Effector memory CD4-positive, alpha-beta T cell (primary cell): ENCODE data around the gene STK31.
"Not testable (repeated sequence)": the region's sequence is repeated elsewhere in the genome, so short reads cannot be mapped to it uniquely, and the experiment has no call there.

Experiments
- DNase-seq, 3 donors: peaks; one replicate each; pipeline ENCODE4 v3.0.0-alpha.2; 2020
- H3K27ac ChIP-seq: 2 replicates; pipeline ENCODE4 v1.7.0; 2013; ENCODE audit warnings: mild to moderate bottlenecking, low read length, moderate library complexity; ENCODE audit not compliant: insufficient read depth, poor library complexity, severe bottlenecking
- H3K27me3 ChIP-seq: replicated peaks from 2 replicates; pipeline ENCODE4 v1.7.0; 2013; ENCODE audit warnings: mild to moderate bottlenecking, low read length; ENCODE audit not compliant: insufficient read depth, control insufficient read depth, poor library complexity, severe bottlenecking
- H3K36me3 ChIP-seq: 2 replicates; pipeline ENCODE4 v1.7.0; 2013; ENCODE audit warnings: mild to moderate bottlenecking, low read length, moderate library complexity; ENCODE audit not compliant: control insufficient read depth, insufficient read depth
- H3K4me1 ChIP-seq: 2 replicates; pipeline ENCODE4 v1.7.0; 2013; ENCODE audit warnings: low read length, mild to moderate bottlenecking; ENCODE audit not compliant: control insufficient read depth, insufficient read depth, poor library complexity, severe bottlenecking
- H3K4me3 ChIP-seq: 2 replicates; pipeline ENCODE4 v1.7.0; 2013; ENCODE audit warnings: low read length, low read depth, mild to moderate bottlenecking; ENCODE audit not compliant: insufficient read depth, poor library complexity, severe bottlenecking
- H3K9me3 ChIP-seq: 2 replicates; pipeline ENCODE4 v1.7.0; 2013; ENCODE audit warnings: mild to moderate bottlenecking, low read length, moderate library complexity; ENCODE audit not compliant: control insufficient read depth

The STK31 gene

GRCh38 chr7:23713285-23714149 is 3.5 kb downstream of the STK31 start:
- H3K4me1 ChIP-seq: no peaks in the 10 kb centered on the region
- H3K9me3 ChIP-seq: no peaks in the 10 kb centered on the region
- no peak overlapping the region for H3K4me3 ChIP-seq
- no peaks in the 10 kb centered on the region for H3K36me3 ChIP-seq
- no peak for DNase-seq
- H3K27ac ChIP-seq: no peak overlapping the region
- no peaks in the 10 kb centered on the region for H3K27me3 ChIP-seq

- no peaks in the 10 kb centered on the region for H3K4me1 ChIP-seq
- H3K9me3 ChIP-seq: no peaks in the 10 kb centered on the region
- H3K36me3 ChIP-seq: no peaks in the 10 kb centered on the region
- H3K4me3 ChIP-seq: no peak overlapping the region
- no peak overlapping the region for H3K27ac ChIP-seq
- no peak for DNase-seq
- H3K27me3 ChIP-seq: no peaks in the 10 kb centered on the region
Measured at GRCh38 chr7:23714150-23714464, 4.1 kb downstream of the STK31 start.

GRCh38 chr7:23714579-23714978 is 4.6 kb downstream of the STK31 start:
- Histone ChIP-seq H3K27ac (no peak overlapping the region), H3K4me1 (no peaks in the 10 kb centered on the region), H3K36me3 (no peaks in the 10 kb centered on the region)

GRCh38 chr7:23715099-23715498 is 5.1 kb downstream of the STK31 start:
- Histone ChIP-seq H3K4me1 (no peaks in the 10 kb centered on the region), H3K9me3 (no peaks in the 10 kb centered on the region), H3K27ac (no peak overlapping the region), H3K27me3 (no peaks in the 10 kb centered on the region), H3K36me3 (no peaks in the 10 kb centered on the region), H3K4me3 (no peak overlapping the region)
- no peak for DNase-seq

More at GRCh38 chr7:23714579-23714978, 4.6 kb downstream of the STK31 start:
- no peak overlapping the region for H3K4me3 ChIP-seq
- no peaks in the 10 kb centered on the region for H3K27me3 ChIP-seq
- DNase-seq: no peak
- H3K9me3 ChIP-seq: no peaks in the 10 kb centered on the region

- DNase-seq: no peak
- Histone ChIP-seq H3K4me3 (no peak overlapping the region), H3K27ac (no peak overlapping the region), H3K36me3 (no peaks in the 10 kb centered on the region), H3K27me3 (no peaks in the 10 kb centered on the region), H3K9me3 (no peaks in the 10 kb centered on the region), H3K4me1 (no peaks in the 10 kb centered on the region)
Measured at GRCh38 chr7:23717788-23718187, 7.8 kb downstream of the STK31 start.

- Histone ChIP-seq H3K9me3 (no peaks in the 10 kb centered on the region), H3K4me3 (no peak overlapping the region), H3K27ac (no peak overlapping the region), H3K36me3 (no peaks in the 10 kb centered on the region), H3K27me3 (no peaks in the 10 kb centered on the region), H3K4me1 (no peaks in the 10 kb centered on the region)
- no peak for DNase-seq
Measured at GRCh38 chr7:23721456-23721855, 11.4 kb downstream of the STK31 start.

- H3K9me3 ChIP-seq, H3K27me3 ChIP-seq, H3K4me3 ChIP-seq, H3K27ac ChIP-seq, H3K4me1 ChIP-seq, H3K36me3 ChIP-seq, DNase-seq: not testable (repeated sequence)
Measured at GRCh38 chr7:23722587-23723216, 12.7 kb downstream of the STK31 start.

- not testable (repeated sequence) for DNase-seq, H3K9me3 ChIP-seq, H3K4me3 ChIP-seq, H3K27me3 ChIP-seq, H3K36me3 ChIP-seq, H3K4me1 ChIP-seq, H3K27ac ChIP-seq
Measured at GRCh38 chr7:23724113-23724512, 14.1 kb downstream of the STK31 start.

- Histone ChIP-seq H3K36me3 (no peaks in the 10 kb centered on the region), H3K27me3 (no peaks in the 10 kb centered on the region), H3K4me3 (no peak overlapping the region), H3K27ac (no peak overlapping the region), H3K4me1 (no peaks in the 10 kb centered on the region), H3K9me3 (no peaks in the 10 kb centered on the region)
- DNase-seq: no peak
Measured at GRCh38 chr7:23742051-23742450, 32.0 kb downstream of the STK31 start.

- H3K27ac ChIP-seq: no peak overlapping the region
- H3K36me3 ChIP-seq: no peaks in the 10 kb centered on the region
Measured at GRCh38 chr7:23743226-23743625, 33.2 kb downstream of the STK31 start.

More at GRCh38 chr7:23743226-23743625, 33.2 kb downstream of the STK31 start:
- H3K4me3 ChIP-seq: no peak overlapping the region
- no peaks in the 10 kb centered on the region for H3K9me3 ChIP-seq
- DNase-seq: no peak
- no peaks in the 10 kb centered on the region for H3K4me1 ChIP-seq
- H3K27me3 ChIP-seq: no peaks in the 10 kb centered on the region
